ENCODE data around the gene RBM43. TPM values are rescaled to one million over a fixed set of nuclear protein-coding genes. Genes with fewer than 3 reads are reported as not detected.
A peak's percentile ranks its signal among the peaks of the same experiment; 100 is the strongest.

The RBM43 gene
- total and polyA plus RNA-seq, 4 donors, result 3.0 to 17.8 (median 5.7) TPM

GRCh38 chr2:151264157-151264825, 2.6 kb upstream of the RBM43 start:
- TF ChIP-seq CTCF (IDR thresholded peaks at IDR 0.05; ENCODE audit: control extremely low read depth, extremely low read depth), result no peak
- DNase-seq (peak in 1 of 3 donors; percentile 22), ATAC-seq (ENCODE audit: insufficient read depth, low FRiP score) (no peak)
- WGBS, 2 donors, result 73 to 80% methylated on average over 7 of the region's 7 CpGs
- Histone ChIP-seq H3K36me3 (ENCODE audit: control insufficient read depth in 4 of 4, insufficient read depth in 4 of 4, low read length in 4 of 4) (no peaks in the 10 kb centered on the region), H3K4me1 (ENCODE audit: control insufficient read depth in 5 of 5, insufficient read depth in 5 of 5, low read length in 5 of 5) (peaks cover 0 to 23% (median 5%) of the 10 kb centered on the region in 5 donors), H3K4me3 (no peak overlapping the region), H3K9me3 (ENCODE audit: control insufficient read depth in 4 of 4, insufficient read depth in 3 of 4, low read length in 3 of 4) (peaks cover 0 to 4% (median 0%) of the 10 kb centered on the region in 4 donors), H3K27ac (ENCODE audit: low read depth in 1 of 2, low read length in 1 of 2) (no peak overlapping the region), H3K9ac (ENCODE audit: insufficient read depth in 1 of 2, low read length in 2 of 2) (no peak overlapping the region), H3K27me3 (ENCODE audit: control insufficient read depth in 3 of 3, insufficient read depth in 3 of 3, low read length in 2 of 3) (no peaks in the 10 kb centered on the region)

- H3K9ac ChIP-seq (ENCODE audit: insufficient read depth in 1 of 2, low read length in 2 of 2), result no peak overlapping the region
- 88% methylated on average over 8 of the region's 8 CpGs for WGBS, 2 donors
- no peak overlapping the region for H3K4me3 ChIP-seq
- no peaks in the 10 kb centered on the region for H3K27me3 ChIP-seq (ENCODE audit: control insufficient read depth in 3 of 3, insufficient read depth in 3 of 3, low read length in 2 of 3)
- H3K36me3 ChIP-seq (ENCODE audit: control insufficient read depth in 4 of 4, insufficient read depth in 4 of 4, low read length in 4 of 4), result no peaks in the 10 kb centered on the region
- ATAC-seq (ENCODE audit: insufficient read depth, low FRiP score), result no peak
- H3K27ac ChIP-seq (ENCODE audit: low read depth in 1 of 2, low read length in 1 of 2), result no peak overlapping the region
- H3K4me1 ChIP-seq (ENCODE audit: control insufficient read depth in 5 of 5, insufficient read depth in 5 of 5, low read length in 5 of 5), result peaks cover 0 to 23% (median 5%) of the 10 kb centered on the region in 5 donors
- DNase-seq, result no peak
- H3K9me3 ChIP-seq (ENCODE audit: control insufficient read depth in 4 of 4, insufficient read depth in 3 of 4, low read length in 3 of 4), result peaks cover 0 to 2% (median 0%) of the 10 kb centered on the region in 4 donors
- TF ChIP-seq CTCF (IDR thresholded peaks at IDR 0.05; ENCODE audit: control extremely low read depth, extremely low read depth), result no peak
Measured at GRCh38 chr2:151262629-151263028, 966 bp upstream of the RBM43 start.

- Histone ChIP-seq H3K4me1 (ENCODE audit: control insufficient read depth in 5 of 5, insufficient read depth in 5 of 5, low read length in 5 of 5) (peaks cover 0 to 23% (median 5%) of the 10 kb centered on the region in 5 donors), H3K9me3 (ENCODE audit: control insufficient read depth in 4 of 4, insufficient read depth in 3 of 4, low read length in 3 of 4) (no peaks in the 10 kb centered on the region), H3K27me3 (ENCODE audit: control insufficient read depth in 3 of 3, insufficient read depth in 3 of 3, low read length in 2 of 3) (no peaks in the 10 kb centered on the region), H3K27ac (ENCODE audit: low read depth in 1 of 2, low read length in 1 of 2) (peak overlapping the region; percentile 36 to 98), H3K36me3 (ENCODE audit: control insufficient read depth in 4 of 4, insufficient read depth in 4 of 4, low read length in 4 of 4) (no peaks in the 10 kb centered on the region), H3K4me3 (peak overlapping the region; percentile 89), H3K9ac (ENCODE audit: insufficient read depth in 1 of 2, low read length in 2 of 2) (peak overlapping the region; percentile 96 to 99)
- WGBS, 2 donors, result 2 to 3% methylated on average over 9 of the region's 9 CpGs
- no peak for ATAC-seq (ENCODE audit: insufficient read depth, low FRiP score)
- no peak for TF ChIP-seq CTCF (IDR thresholded peaks at IDR 0.05; ENCODE audit: control extremely low read depth, extremely low read depth)
- DNase-seq, result no peak
Measured at GRCh38 chr2:151261977-151262291, 271 bp upstream of the RBM43 start.

All from lung (tissue), 12 donors.